Fibroblast of villous mesenchyme (primary cell): Measurements from ENCODE around the gene LIN54. TPM values are rescaled to one million over a fixed set of nuclear protein-coding genes. Genes with fewer than 3 reads are reported as not detected.

ENCODE experiments used
- DNase-seq: peaks from one replicate; pipeline ENCODE4 v3.0.0-alpha.2; 2010; ENCODE audit warnings: low read depth
- H3K4me3 ChIP-seq: 2 replicates; pipeline ENCODE4 v1.5.1; 2011; ENCODE audit warnings: low read depth, mild to moderate bottlenecking, low read length
- CTCF ChIP-seq: IDR thresholded peaks from 2 replicates; pipeline ENCODE4 v1.5.1; 2012; ENCODE audit warnings: low read depth, mild to moderate bottlenecking, low read length; ENCODE audit not compliant: insufficient read depth
- total RNA-seq: library from RNA; depleted of rRNA; stranded (reverse); fragments of >200 nt; gene quantifications from 2 replicates; pipeline ENCODE4 v1.2.3, GENCODE V29; 2012

LIN54 gene
- total RNA-seq, 1 donor: 16.8 TPM

GRCh38 chr4:82969414-82969813 lies 41.2 kb downstream of the LIN54 start:
- no peak overlapping the region for H3K4me3 ChIP-seq
- no peak for TF ChIP-seq CTCF
- DNase-seq: no peak

GRCh38 chr4:82968972-82969371 lies 41.7 kb downstream of the LIN54 start:
- no peak for DNase-seq
- H3K4me3 ChIP-seq: no peak overlapping the region
- TF ChIP-seq CTCF: no peak

GRCh38 chr4:82965763-82966162 lies 44.9 kb downstream of the LIN54 start:
- no peak overlapping the region for H3K4me3 ChIP-seq
- TF ChIP-seq CTCF: no peak
- no peak for DNase-seq

GRCh38 chr4:82957045-82957444 lies 53.6 kb downstream of the LIN54 start:
- TF ChIP-seq CTCF: no peak
- no peak for DNase-seq
- no peak overlapping the region for H3K4me3 ChIP-seq

- DNase-seq: no peak
- no peak overlapping the region for H3K4me3 ChIP-seq
- no peak for TF ChIP-seq CTCF
Measured at GRCh38 chr4:82954212-82954611, 56.4 kb downstream of the LIN54 start.

GRCh38 chr4:82951196-82951595 lies 59.4 kb downstream of the LIN54 start:
- no peak for TF ChIP-seq CTCF
- no peak overlapping the region for H3K4me3 ChIP-seq
- DNase-seq: no peak

GRCh38 chr4:82948647-82949204 lies 61.9 kb downstream of the LIN54 start:
- TF ChIP-seq CTCF: no peak
- no peak overlapping the region for H3K4me3 ChIP-seq
- DNase-seq: peak; percentile 38
